Suppressor macrophage (primary cell): ENCODE measurements around the gene C19orf44.
A peak's percentile ranks its signal among the peaks of the same experiment; 100 is the strongest.
"Not testable (repeated sequence)": the region's sequence is repeated elsewhere in the genome, so short reads cannot be mapped to it uniquely, and the experiment has no call there.

Experiments used
- DNase-seq, 4 experiments: peaks; one replicate each; pipeline ENCODE4 v3.0.0-alpha.2; 2020 to 2022

C19orf44 gene

DNA sequence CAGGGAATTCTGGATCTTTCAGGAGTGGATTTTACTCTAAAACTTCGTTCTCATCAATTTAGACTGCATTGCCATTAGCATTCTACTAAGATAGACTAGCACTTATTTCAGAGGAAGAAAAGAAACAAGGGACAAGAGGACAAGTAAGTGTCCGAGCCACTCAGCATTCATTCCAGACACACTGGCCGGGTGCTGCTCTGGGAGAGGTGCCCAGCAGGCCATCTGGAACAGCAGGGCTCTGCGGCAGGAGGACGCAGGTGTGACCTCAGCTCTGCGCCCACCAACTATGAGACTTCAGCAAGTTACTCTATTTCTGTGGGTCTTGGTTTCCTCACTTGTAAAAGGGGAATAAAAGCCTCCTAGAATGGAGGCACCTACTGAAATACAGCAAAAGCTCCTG lies 28.6 kb upstream of the C19orf44 start:
- no peak for DNase-seq

DNA sequence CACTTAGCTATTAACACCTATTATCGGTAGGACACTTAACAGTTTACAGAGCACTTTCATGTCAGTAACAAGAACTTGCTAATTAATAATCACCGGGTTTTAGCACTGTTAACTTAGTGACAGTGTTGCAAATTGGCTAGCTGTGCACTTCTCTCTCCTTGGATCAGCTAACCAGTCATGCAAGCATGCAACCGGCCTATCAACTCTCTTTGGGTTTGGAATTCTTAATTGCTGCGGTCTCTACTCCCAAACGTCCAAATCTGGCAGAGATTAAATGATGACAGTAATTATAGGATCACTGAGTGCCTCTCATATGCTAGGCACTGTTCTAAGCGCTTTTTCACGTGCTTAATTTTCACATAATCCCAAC lies 25.7 kb upstream of the C19orf44 start:
- DNase-seq = no peak

DNA sequence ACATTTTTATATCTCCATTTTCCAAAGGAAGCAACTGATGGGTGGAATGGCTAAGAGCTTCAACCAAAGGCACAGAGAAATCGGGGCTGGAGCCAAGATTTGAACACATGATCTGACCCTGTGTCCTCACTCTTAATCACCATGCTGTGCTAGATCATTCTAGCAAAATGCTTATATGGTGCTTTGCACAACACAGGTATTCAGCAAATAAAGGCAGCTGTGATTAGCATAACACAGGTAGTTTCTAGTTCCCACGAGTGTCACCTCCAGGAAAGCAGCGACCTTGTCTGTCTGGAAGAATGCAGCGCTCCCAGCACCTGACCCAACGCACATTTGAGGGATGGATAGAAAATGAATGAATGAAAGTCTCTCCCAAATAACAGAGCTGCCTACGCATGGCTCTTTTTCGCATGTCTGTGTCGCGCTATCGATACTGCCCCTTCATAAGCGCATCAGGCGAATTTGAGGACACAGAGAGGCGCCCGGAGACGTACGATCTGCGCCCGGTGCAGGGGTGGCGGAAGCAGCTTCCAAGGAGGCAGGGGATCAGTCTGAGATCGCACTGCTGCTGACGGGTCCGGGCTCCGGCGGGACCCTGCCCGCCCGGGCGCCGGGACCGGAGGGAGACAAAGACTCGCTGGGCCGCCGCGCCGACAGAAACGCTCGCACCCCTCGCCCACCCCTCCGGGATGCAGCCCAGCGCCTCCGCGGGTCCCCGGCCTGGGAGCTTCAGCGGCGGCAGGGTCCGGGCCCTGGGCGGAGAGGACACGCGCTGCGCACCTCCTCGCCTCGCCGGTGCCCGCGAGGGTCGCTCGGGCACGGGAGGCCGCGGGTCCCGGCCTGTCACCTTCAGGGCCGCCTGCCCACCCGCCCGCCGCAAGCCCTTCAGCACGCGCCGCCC lies 25.0 kb upstream of the C19orf44 start:
- peak; percentile 25 to 63 (median 40) for DNase-seq

DNA sequence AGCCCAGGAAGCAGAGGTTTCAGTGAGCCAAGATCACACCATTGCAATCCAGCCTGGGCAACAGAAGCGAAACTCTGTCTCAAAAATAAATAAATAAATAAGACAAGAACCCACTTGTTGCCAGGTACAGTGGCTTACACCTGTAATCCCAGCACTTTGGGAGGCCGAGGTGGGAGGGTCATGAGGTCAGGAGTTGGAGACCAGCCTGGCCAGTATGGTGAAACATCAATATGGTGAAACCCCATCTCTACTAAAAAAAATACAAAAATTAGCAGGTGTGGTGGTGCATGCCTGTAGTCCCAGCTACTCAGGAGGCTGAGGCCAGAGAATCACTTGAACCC lies 23.7 kb upstream of the C19orf44 start:
- DNase-seq = not testable (repeated sequence)

DNA sequence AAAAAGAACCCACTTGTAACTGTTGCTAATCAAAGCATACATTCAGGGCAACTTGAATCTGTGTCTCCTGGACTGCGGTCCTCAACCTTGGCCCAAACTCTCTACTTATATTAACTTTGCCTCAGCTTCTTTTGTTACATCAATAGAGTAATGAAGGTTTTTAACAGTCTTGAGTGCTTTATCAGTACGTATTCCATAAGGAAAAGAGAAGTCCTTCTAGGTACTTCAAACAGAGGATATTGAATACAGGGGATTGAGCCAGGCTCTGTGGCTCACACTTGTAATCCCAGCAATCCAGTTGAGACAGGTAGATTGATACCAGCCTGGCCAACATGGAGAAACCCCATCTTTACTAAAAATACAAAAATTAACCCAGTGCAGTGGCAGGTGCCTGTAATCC lies 23.2 kb upstream of the C19orf44 start:
- DNase-seq = no peak

- no peak for DNase-seq
Measured at GRCh38 chr19:16473875-16474392, 22.3 kb upstream of the C19orf44 start.

DNA sequence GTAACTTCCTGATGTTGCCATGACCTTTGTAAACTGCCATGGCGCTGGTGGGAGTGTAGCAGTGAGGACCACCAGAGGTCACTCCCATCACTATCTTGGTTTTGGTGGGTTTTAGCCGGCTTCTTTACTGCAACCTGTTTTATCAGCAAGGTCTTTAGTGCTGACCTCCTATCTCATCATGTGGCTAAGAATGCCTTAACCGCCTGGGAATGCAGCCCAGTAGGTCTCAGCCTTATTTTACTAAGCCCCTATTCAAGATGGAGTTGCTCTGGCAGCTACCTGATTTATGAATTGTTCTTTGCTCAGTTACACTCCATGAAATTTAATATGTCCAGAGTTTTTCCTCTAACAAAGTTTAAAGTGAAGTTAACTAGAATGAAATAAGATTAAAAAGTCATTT lies 19.8 kb upstream of the C19orf44 start:
- no peak for DNase-seq

DNA sequence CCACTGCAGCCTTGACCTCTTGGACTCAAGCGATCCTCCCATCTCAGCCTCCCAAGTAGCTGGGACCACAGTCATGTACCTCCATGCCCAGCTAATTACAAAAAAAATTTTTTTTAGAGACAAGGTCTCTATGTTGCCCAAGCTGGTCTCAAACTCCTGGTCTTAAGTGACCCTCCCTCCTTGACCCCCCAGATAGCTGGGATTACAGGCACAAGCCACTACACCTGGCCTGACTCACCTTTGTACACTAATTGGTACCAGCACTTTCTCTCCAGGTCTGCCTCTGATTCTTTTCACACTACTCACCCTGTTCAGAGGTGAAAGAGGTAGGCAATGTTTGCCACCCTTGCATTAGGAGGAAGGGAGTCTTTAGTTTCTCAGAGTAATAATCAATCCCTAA lies 18.9 kb upstream of the C19orf44 start:
- no peak for DNase-seq

DNA sequence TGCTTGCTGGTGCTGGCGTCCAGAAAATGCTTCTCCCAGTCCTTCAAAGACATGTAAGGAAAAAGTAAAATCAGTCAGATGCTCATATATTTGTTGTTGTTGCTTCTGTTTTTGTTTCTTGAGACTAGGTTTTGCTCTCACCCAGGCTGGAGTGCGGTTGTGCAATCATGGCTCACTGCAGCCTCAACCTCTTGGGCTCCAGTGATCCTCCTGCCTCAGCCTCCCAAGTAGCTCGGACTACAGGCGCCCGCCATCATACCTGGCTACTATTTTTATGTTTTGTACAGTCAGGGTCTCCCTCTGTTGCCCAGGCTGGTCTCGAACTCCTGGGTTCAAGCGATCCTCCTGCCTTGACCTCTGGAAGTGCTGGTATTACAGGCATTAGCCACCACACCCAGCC lies 13.4 kb upstream of the C19orf44 start:
- DNase-seq = no peak

DNA sequence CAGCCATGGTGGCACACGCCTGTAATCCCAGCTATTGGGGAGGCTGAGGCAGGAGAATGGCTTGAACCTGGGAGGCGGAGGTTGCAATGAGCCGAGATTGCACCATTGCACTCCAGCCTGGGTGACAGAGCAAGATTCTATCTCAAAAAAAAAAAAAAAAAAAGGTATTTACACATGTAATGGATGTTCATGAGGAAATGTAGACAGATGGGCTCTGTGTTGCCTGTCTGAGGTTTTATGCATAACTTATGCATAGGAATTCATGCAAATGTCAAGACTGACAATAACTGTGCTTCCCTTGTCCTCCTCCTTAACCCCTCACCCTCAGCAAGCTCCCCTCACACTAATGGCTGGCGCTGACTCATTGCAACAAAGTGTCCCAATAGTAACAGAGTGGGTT lies 9.7 kb upstream of the C19orf44 start:
- not testable (repeated sequence) for DNase-seq

DNA sequence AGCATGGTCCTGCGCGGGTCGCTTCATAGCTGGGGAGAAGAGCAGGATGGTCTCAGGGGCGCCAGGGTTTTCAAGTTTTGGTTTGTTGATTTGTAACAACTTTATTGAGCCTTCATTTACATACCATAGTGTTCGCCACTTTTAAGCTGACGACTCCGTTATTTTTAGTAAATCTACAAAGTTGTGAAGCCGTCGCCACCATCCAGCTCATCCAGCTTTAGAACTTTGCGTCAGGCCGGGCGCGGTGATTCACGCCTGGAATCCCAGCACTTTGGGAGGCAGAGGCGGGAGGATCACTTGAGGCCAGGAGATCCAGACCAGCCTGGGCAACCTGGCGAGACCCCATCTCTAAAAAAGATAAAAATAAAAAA lies 404 bp downstream of the C19orf44 start:
- DNase-seq = no peak

DNA sequence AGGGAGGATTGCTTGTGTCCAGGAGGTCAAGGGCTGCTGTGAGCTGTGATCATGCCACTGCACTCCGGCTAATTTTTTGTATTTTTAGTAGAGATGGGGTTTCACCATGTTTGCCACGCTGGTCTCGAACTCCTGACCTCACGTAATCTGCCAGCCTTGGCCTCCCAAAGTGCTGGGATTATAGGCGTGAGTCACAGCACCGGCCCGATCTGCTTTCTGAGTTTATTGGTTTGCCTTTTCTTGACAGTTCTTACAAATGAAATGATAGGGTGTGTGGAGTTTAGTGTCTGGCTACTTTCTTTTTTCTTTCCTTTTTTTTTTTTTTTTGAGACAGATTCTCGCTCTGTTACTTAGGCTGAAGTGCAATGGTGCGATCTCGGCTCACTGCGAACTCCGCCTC lies 848 bp downstream of the C19orf44 start:
- no peak for DNase-seq

- no peak for DNase-seq
Measured at GRCh38 chr19:16497837-16498236, 1.6 kb downstream of the C19orf44 start.

DNA sequence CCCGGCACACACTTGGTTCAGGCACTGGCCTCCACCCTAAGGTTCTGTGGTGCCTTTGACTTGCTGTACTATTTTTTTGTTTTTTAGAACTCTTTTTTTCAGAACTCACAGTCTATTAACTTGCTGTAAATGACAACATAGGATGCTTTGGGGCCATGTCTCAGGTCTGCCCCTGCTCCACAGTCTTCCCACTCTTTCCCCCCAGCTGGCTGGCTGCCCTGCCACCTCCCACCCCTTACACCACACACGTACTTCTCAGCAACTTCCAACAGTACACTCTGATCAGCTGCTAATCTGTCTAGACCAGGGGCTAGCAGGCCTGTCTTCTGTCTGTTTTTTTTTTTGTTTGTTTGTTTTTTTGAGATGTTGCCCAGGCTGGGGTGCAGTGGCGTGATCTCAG lies 8.1 kb downstream of the C19orf44 start:
- no peak for DNase-seq

DNA sequence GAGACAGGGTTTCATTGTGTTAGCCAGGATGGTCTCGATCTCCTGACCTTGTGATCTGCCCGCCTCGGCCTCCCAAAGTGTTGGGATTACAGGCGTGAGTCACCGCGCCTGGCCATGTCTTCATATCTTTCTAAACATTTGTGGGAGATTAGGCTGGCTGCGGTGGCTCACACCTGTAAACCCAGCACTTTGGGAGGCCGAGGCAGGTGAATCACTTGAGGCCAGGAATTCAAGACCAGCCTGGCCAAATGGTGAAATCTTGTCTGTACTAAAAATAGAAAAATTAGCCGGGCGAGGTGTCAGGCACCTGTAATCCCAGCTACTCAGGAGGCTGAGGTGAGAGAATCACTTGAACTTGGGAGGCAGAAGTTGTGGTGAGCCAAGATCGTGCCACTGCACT lies 10.0 kb downstream of the C19orf44 start:
- DNase-seq = not testable (repeated sequence)

GRCh38 chr19:16506961-16507360 lies 10.8 kb downstream of the C19orf44 start:
- DNase-seq = no peak

GRCh38 chr19:16508546-16508945 lies 12.4 kb downstream of the C19orf44 start:
- DNase-seq = no peak

- no peak for DNase-seq
Measured at GRCh38 chr19:16509141-16510061, 13.2 kb downstream of the C19orf44 start.

- not testable (repeated sequence) for DNase-seq
Measured at GRCh38 chr19:16512611-16513010, 16.4 kb downstream of the C19orf44 start.

DNA sequence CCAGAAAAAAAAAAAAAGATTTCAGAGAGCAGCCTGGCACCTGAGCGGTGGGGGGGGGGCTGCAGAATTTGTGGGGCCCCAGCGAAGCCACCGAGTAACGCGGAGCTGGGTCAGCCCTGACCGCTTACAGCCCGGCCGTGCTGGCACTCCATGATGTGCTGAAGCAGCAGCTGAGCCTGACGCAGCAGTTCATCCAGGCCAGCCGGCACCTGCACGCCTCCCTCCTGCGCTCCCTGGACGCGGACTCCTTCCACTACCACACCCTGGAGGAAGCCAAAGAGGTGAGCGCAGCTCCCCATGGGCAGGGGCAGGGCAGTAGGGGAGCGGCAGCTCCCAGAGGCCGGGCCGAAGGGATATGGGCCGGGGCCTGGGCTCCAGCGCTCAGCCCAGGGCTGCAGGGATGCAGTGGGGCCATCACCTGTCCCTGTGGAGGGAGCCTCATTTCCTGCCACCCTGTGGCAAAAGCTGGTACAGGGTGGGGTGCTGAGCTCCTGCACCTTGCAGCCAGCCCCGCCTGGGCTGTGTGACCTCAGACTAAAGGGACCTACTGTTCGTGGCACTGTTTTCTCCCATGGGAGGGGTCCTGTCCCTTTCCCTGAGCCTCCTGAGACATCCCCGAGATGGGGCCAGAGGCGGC lies 18.3 kb downstream of the C19orf44 start:
- DNase-seq = no peak

DNA sequence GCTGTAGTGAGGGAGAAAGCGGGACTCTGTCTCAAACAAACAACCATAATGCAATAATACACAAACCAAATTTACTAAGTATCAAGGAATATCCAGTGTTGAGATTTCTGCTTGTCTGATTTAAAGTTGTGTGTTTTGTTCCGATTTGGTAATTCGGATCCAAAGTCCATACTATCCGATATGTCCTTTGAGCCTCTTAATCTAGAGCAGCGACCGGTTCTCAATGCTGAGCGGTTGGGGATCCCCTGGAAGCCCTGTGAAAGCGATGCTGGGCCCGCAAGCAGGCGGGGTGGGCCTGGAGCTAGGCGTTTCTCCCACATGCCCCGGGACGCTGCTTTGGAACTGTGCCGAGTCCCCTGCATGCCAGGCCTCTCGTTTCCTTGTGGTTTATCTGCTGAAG lies 20.2 kb downstream of the C19orf44 start:
- no peak for DNase-seq

DNA sequence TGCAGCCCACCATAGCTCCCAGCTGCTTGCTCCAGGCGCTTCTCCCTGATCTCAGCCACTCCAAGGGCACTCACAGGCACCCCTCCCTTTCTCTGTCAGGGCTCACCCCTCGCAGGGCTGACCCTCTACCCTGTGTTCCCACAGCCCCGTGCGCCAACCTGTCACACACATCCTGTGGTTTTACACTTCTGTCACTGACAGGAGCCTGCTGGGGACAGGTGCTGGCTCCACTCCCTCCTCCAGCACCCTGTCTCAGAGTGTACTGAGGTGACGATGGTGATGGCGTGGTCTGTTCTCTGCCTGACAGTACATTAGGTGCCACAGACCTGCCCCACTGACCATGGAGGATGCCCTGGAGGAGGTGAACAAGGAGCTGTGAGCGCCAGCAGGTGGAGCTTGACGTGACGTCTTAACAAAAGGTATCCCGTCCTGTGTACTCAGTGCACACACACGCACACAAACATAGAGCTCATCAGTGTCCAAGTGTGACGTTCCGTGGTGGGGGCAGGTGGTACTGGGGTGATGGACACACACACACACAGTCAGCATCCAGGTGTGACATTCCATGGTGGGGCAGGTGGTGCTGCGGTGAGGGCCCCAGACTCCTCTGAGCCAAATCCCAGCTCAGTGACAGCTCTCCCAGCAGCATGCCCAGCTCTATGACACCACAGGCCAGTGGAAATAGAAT lies 20.9 kb downstream of the C19orf44 start:
- no peak for DNase-seq

DNA sequence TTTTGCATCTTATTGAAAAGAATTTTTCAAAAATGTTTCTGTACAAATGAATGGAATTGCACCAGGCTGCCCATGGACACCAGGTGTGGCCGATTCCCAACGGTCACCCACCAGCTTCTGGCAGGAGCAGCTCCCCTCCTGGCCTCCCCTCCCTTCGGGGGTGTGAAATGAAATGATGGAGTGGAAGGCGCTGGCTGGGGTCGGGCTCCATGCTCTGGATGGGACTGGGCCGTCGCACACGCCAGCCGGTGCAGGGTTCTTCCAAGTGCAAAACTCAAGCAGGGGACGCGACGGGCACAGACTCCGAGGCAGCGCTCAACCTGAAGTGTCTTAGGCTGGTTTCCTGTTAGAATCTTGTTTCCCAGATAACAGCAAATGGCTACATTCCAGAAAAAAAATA lies 21.9 kb downstream of the C19orf44 start:
- no peak for DNase-seq
